ENCODE results near the gene CCDC134.

The CCDC134 gene

DNA sequence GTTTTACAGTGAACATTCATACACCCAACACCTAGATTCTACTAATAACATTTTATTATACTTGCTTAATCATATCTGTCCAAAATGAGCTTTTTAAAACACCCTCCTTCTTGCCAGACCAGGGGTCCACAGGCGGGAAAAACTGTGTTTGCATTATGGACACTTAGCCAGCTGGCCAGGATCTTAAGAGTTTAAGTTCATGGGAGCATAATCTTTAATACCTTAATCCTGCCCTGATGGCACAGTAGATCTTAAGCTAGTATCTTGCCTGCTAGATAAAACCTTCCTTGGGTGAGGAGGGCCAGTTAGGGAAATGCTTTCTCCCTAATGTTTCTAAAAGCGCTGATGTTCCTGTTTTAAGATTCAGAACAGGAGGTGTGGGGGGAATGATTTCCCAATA is 13.1 kb upstream of the CCDC134 start:
- DNase-seq, result no peak

DNA sequence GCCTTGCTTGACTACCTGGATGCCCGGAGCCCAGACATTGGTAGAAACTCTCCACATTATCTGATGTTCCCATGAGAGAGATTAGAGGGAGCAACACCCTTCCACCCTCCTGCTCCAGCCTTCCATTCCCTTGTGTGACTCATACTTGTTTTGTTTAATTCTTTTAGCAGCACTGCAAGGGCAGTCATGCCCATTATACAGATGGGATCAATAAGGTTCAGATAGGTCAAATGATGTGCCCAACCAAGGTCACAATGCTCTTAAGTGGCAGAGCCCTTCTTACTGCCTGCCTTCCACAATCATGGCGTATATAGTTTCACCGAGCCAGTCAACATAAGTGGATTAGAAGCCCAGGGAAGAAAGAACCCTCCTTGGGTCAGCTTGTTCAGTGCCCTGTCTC is 6.6 kb upstream of the CCDC134 start:
- no peak for DNase-seq

- no peak for DNase-seq
Measured at GRCh38 chr22:41798736-41799135, 1.7 kb upstream of the CCDC134 start.

DNA sequence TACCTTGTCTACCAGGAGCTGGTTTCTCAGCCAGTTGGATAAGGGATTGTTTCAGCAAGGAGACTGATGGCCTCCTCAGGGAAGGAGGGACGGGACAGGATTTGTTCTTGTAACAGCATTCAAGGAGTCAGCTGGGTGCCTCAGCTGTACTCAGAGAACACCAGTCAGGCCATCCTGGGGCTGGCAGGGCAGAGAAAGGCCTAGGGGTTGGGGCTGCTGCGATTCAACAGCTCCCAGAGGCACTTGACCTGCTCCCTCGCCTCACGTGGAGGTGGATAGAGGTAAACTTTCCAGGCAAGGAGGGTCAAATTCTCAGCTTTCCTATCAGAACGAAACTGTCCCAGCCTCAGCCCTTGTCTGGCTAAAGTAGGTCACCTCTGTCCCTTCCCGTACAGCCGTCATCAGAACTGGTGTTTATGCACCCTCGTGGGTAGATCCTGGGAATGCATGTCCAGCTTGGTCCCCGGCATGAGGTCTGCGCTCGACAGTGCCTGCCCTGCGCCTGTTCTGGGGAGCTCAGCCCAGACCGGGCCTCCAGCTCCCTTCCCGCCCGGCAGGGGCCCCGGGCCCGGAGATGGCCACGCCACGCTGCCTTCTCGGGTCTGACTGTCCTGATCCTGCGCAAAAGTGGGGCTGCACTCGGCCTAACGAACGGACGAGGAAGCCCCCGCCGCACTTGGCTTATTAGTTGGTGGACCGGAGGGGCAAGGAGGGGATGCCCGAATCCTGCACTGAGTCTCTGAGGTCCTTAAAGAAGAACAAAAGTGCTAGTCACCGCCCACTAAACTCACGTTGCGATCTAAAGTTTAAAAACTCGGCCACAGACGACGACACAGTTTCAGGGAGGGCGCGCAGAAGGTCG is 762 bp upstream of the CCDC134 start:
- DNase-seq, result no peak

DNA sequence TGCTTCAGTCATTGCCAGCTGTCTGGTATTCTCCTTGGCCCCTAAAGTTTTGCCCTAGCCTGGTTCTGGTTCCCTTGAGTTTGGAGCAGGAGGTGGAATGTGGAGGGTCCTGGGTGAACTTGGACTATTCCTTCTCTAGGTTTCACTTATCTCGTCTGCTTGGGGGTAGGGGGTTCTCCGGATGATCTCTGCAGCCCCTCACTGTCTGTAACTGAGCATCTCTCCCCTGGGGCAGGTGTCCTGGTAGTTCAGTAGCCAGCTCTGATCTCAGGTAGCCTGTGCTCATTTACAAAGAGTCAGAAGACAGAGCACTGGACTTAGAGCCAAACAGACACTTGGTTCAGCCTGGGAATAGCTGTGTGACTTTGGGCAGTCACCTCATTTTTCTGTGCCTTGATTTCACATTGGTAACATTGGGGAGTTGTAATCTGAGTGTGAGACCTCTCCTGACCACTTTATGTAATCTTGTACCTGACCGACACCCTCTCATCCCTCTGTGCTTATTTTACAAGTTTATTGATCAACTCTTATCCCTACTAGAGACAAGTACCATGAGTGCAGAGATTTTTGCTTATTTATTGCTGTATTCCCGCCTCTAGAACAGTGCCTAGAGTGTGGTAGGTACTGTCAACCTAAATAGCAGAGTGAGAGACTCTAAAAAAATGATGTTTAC is 804 bp downstream of the CCDC134 start:
- DNase-seq, result no peak

GRCh38 chr22:41801886-41802285 is 1.4 kb downstream of the CCDC134 start:
- no peak for DNase-seq

DNA sequence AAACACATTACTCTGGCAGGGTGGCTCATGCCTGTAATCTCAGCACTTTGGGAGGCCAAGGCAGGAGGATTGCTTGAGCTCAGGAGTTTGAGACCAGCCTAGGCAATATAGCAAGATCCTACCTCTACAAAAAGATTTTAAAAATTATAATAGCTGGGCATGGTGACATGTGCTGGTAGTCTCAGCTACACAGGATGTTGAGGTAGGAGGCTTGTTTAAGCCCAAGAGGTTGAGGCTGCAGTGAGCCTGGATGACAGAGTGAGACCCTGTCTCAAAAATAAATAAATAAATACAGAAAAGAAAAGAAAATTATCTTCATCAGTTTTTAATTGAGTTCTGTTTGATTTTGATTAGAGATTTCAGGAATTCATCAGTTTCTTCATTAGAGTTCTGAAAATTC is 5.2 kb downstream of the CCDC134 start:
- no peak for DNase-seq

DNA sequence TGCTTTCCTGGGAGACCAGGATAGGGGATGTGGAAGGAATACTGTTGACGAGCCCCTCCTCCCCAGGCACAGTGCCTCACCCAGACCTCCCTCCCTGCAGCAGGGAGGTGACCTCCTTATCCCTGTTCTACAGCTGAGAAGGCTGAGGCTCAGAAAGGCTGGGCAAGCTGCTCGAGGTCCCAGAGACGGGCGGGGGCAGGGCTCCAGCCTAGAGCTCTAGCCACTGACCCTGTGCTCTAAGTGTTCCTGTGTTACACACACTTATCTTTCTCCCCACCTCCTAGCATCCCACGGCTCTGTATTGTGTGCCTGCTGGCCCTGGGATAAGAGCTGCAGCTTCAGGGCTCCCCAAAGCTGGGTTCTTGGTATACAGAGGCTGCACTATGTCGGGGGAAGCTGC is 7.9 kb downstream of the CCDC134 start:
- DNase-seq, result no peak

GRCh38 chr22:41810022-41810421 is 9.5 kb downstream of the CCDC134 start:
- DNase-seq, result no peak

- DNase-seq, result no peak
Measured at GRCh38 chr22:41812805-41813545, 12.5 kb downstream of the CCDC134 start.

GRCh38 chr22:41813726-41814410 is 13.4 kb downstream of the CCDC134 start:
- no peak for DNase-seq

GRCh38 chr22:41815716-41816115 is 15.2 kb downstream of the CCDC134 start:
- DNase-seq, result no peak

GRCh38 chr22:41816241-41816640 is 15.8 kb downstream of the CCDC134 start:
- DNase-seq, result no peak

- DNase-seq, result no peak
Measured at GRCh38 chr22:41816871-41817270, 16.4 kb downstream of the CCDC134 start.

GRCh38 chr22:41818011-41818410 is 17.5 kb downstream of the CCDC134 start:
- DNase-seq, result no peak

GRCh38 chr22:41818596-41818995 is 18.1 kb downstream of the CCDC134 start:
- DNase-seq, result no peak

DNA sequence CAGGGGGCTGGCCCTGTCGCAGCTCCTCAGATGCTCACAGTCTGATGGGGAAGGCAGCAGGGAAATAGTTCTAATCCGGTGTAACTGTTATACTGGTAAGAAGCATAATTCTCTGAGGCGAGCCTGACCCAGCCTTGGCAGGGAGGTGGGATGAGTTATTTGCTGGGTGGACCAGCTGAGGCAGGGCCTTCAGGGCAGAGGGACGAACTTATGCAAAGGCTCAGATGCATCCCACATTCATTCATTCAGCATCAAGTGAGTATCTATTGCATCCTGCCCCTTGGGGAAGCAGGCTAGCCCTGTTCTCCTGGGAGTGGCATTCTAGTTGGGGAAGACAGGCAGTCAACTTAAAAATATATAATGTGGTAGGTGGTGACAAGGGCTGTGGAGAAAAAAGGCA is 18.8 kb downstream of the CCDC134 start:
- no peak for DNase-seq

DNA sequence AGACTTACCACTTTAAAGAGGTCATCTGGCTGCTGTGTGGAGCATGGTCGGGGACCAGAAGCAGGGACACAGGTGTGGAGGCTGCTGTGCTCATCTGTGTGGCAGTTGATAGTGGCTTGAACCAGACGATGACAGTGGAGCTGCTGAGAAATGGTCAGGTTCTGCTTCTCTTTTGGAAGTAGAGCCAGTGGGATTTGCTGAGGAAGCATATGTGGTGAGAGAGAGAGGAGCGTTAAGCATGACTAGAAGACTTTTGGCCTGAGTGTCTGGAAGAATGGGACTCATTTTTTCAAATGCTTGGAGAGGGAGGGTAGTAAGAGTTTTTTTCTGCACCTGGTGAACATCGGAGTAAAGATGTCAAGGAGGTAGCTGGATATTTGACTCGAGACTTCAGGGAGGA is 20.0 kb downstream of the CCDC134 start:
- no peak for DNase-seq

DNA sequence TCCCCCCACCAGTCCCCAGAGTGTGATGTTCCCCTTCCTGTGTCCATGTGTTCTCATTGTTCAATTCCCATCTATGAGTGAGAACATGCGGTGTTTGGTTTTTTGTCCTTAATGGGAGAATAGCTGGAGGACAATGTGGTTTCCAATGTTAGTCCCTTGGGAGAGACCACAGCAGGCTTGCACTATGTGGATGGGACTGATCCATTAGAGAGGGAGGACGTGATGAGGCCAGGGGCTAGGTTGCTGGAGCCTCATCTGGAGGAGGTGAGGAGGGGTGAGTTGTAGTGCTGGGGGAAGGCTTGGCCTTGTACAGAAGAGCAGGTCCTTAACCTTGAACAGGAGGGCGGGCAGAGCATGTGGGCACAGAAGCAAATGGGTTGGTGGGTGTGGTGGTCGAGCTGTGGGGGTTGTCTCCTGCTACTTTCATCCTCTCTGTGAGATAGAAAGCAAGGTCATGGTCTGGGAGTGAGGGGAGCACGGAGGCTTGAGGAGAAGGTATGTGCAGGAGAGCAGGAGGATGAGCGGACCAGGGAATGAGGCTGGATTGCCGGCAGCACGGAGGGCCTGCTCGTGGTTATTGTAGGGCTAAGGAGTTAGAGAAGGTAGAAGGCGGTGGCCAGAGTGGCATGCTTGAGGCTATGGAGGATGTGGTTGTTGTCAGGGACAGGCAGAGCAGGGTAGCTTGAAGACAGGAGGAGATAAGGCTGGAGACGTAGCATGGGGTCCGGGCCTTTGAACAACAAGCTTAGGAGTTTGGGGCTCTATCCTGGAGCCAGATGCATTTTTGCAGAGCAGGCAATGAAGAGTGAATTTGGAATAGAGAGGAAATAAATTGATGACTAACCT is 21.2 kb downstream of the CCDC134 start:
- no peak for DNase-seq

DNA sequence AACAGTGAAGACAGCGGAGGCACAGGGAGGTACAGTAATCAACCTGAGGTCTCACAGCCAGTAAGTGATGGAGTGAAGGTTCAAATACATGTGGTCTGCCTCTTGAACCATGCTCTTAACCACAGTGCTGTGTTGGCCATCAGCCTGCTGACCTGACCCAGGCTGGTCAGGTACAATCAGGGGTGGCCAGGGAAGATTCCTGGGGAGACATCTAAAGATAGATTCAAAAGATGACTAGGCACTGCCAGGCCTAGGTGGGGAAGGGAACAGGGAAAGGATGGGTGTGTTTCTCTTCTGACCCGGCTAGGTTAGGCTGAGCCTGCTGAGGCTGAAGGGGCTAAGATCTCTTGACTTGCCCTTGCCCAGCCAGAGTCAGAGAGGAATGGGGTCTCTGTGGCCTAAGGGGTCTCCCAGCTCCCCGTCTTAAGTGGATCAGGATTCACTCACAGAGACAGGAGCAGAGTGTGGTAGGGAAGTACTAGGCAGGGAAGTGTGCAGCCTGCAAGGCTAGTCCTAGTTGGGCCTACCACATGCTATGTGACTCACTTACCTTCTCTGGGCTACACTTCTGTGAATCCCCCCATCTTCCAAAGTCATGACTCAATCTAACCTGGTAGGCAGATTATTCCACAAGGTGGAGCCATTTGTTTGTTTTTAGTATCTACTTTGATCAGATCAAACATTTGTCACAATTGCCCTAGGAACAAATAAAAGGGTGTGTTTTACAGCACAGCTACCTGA is 22.0 kb downstream of the CCDC134 start:
- no peak for DNase-seq

DNA sequence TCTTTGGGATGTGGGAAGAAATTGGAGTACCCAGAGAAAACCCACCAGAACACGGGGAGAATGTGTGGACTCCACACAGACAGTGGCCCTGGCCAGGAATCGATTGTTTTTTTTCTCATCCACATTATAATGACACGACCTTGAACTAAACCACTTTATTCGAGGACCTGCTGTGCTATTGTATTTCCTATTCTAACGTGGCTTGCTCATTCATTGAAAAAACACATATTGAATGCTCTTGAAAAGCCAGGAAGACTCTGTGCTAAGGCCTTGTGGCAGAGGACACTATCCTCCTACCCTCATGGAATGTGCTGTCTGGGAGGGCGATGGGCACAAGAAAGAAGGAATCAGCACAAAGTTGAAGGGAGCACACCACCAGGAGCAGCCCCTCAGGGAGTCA is 23.3 kb downstream of the CCDC134 start:
- DNase-seq, result no peak

DNA sequence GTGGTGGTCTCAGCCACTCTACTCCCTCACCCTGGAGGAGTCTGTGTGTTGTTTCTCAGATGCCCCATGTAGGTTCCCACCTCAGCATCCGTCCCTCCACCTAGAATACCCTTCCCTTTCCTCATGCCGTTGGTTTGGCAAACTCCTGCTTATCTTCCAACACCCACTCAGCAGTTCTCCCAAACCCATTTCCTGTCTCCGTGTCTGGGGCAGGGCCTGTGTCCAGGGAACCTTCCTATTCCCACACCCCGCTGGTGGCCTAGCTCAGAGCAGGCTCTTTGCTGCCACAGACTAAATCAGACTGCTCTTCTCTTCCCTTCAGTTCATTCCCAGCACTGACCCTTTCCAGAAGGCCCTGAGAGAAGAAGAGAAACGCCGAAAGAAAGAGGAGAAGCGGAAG is 24.9 kb downstream of the CCDC134 start:
- DNase-seq, result no peak
